Measurements from ENCODE around the gene GPR15LG. TPM values are rescaled to one million over a fixed set of nuclear protein-coding genes. Genes with fewer than 3 reads are reported as not detected.

GPR15LG gene
- total RNA-seq, 2 experiments from 2014 or later: not detected

DNA sequence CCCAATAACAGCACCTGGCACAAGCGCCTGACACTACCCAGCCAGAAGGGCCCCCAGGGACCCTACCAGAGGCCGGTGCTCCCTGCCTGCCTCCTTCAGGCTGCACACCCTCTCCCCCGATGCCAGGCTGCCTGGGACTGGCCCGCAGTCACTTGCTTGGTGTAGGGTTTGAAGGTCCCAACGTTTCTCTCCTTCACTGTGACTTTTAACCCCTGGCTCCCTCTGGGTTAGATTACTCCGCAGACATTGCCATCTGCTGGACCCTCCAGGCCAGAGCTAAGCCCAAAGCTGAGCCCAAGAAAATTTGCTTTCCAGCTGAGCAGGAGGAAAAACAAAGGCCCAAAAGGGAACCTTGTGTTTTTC is 27.6 kb downstream of the GPR15LG start:
- DNase-seq (no peak), ATAC-seq (no peak)
- H3K27ac Mint-ChIP-seq: no peak overlapping the region
- no peaks in the 10 kb centered on the region for H3K4me1 Mint-ChIP-seq
- H3K36me3 Mint-ChIP-seq: no peaks in the 10 kb centered on the region
- peaks cover 10% of the 10 kb centered on the region for H3K27me3 Mint-ChIP-seq
- no peak overlapping the region for H3K4me3 Mint-ChIP-seq
- CTCF ChIA-PET: interaction anchor here (1.5 to 3.9 kb wide), 2 partner anchors 52 to 54 kb away, joined by 3 to 33 read pairs; no protein-coding TSS in a partner anchor
- H3K9me3 Mint-ChIP-seq (ENCODE audit: low read depth): no peaks in the 10 kb centered on the region

DNA sequence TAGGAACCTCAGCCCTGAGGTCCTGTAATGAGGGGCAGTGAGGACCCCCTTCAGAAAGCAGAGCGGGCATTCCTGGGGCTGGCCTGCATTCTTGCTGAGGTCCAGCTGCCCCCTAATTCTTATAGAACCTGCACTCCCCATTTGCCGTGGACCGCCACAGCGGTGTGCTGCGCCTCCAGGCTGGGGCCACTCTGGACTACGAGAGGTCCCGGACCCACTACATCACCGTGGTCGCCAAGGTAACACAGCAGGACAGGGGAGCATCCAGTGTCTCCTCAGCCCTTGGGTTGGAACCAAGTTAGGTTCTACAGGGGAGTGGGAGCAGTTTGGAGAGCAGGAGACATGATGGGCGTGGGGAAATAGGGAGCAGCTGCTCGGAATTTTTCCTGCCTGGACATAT is 28.1 kb downstream of the GPR15LG start:
- Mint-ChIP-seq H3K9me3 (ENCODE audit: low read depth) (no peaks in the 10 kb centered on the region), H3K27me3 (peaks cover 7% of the 10 kb centered on the region), H3K36me3 (no peaks in the 10 kb centered on the region), H3K4me1 (no peaks in the 10 kb centered on the region), H3K4me3 (no peak overlapping the region), H3K27ac (no peak overlapping the region)
- CTCF ChIA-PET: interaction anchor here (1.5 to 3.9 kb wide), 2 partner anchors 53 to 55 kb away, joined by 3 to 33 read pairs; no protein-coding TSS in a partner anchor
- ATAC-seq (no peak), DNase-seq (no peak)

- Mint-ChIP-seq H3K9me3 (ENCODE audit: low read depth) (no peaks in the 10 kb centered on the region), H3K27ac (no peak overlapping the region), H3K36me3 (no peaks in the 10 kb centered on the region), H3K27me3 (peaks cover 7% of the 10 kb centered on the region), H3K4me3 (no peak overlapping the region), H3K4me1 (no peaks in the 10 kb centered on the region)
- ATAC-seq (no peak), DNase-seq (no peak)
- CTCF ChIA-PET: interaction anchor here (1.0 to 3.9 kb wide), 3 partner anchors 41 to 55 kb away, joined by 3 to 33 read pairs (median 3); no protein-coding TSS in a partner anchor
These were observed 28.7 kb downstream of the GPR15LG start for GRCh38 chr10:84202349-84202748.

DNA sequence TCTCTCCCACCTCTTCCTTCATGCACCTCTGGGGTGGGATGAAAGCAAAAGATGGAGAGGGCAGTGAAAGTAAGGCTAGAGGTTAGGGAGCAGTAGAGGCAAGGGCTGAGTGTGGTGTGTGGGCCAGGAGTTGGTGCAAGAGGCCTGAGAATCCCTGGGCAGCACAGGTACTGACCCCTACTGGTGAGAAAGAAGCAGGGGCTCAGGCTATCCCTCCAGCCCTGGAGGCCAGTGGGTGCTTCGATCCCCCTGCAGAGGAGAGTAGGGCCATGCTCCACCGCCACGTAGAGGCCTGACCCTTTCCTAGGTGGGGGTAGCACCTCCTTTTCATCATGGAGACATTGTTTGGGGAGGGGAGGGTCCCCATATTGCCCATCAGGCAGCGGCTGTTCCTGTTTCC is 30.5 kb downstream of the GPR15LG start:
- no peak for DNase-seq
- Mint-ChIP-seq H3K4me3 (no peak overlapping the region), H3K27ac (no peak overlapping the region), H3K36me3 (no peaks in the 10 kb centered on the region), H3K4me1 (no peaks in the 10 kb centered on the region), H3K27me3 (peaks cover 11% of the 10 kb centered on the region), H3K9me3 (ENCODE audit: low read depth) (no peaks in the 10 kb centered on the region)
- CTCF ChIA-PET: interaction anchor here (1.2 to 5.5 kb wide), 3 partner anchors 13 to 56 kb away, joined by 3 to 65 read pairs (median 4); no protein-coding TSS in a partner anchor
- no peak for ATAC-seq

GRCh38 chr10:84204610-84205009 is 31.0 kb downstream of the GPR15LG start:
- H3K36me3 Mint-ChIP-seq: no peaks in the 10 kb centered on the region
- CTCF ChIA-PET: interaction anchor here (0.8 to 5.5 kb wide), 9 partner anchors 9 to 63 kb away, joined by 3 to 65 read pairs (median 5); partner anchors contain the start of gene CDHR1
- no peak for DNase-seq
- H3K27ac Mint-ChIP-seq: no peak overlapping the region
- H3K9me3 Mint-ChIP-seq (ENCODE audit: low read depth): no peaks in the 10 kb centered on the region
- H3K4me1 Mint-ChIP-seq: no peaks in the 10 kb centered on the region
- H3K27me3 Mint-ChIP-seq: peaks cover 11% of the 10 kb centered on the region
- no peak overlapping the region for H3K4me3 Mint-ChIP-seq
- ATAC-seq: no peak

DNA sequence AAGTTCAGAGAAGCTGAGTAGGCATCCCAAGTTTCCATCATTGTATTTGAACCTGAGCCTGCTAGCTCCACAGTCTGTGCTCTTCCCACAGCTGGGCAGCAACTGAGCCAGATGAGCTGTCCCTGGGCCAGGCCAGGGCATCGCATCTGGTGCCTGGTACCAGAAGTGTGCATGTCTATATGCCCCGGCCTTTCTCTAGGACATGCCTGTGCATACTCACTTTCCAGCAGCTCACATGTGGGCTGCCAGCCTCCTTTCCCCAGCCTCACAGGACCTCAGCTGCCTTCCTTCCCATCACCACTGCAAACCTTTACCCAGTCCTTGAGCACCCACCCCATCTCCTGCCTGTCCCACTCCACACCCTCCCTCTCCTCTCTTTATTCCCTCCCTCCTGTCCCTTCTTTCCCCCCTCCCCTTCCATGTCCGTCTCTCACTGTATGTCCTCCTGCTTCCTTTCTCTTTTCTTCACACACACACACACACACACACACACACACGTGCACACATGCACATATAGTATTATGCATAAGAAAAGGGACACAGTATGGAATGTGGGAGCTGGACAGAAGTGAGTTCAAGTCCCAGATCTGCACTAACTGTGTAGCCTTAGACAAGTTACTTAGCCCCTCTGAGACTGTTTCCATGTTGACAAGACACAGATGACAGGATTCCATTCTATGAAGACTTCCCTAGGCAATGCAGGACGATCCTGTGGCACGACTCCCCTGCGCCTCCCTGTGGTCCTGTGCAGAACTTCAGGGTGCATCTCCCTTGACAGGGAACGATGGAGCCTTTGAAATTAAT is 31.6 kb downstream of the GPR15LG start:
- H3K36me3 Mint-ChIP-seq: no peaks in the 10 kb centered on the region

DNA sequence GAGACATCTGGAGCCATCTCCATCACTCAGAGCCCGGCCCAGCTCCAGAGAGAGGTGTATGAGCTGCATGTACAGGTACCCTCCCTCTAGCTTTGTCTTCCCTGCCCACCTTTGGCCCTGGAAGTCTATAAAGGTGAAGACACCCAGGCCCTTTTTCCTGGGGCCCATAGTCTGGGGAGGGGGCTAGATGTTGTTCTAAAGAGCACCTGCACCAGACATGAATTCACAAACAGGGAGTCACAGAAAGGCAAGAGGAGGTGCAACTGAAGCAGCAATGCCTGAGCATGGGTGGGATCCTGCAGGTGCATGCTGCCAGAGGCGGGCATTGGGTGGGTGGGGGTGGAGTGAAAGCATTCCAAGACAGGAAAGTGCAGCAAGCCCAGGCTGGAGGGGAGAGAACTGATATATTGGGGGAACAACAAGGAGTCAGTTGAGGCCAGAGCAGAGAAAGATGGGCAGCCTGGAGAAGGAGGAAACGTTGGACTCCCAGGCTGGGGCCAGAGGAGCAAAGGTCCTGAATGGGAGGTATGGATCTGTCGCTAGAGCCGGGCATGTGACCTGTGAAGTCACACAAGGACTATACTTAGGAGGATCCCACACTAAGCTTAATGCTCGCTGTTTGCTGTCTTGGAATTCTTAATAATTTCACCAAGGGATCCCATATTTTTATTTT is 32.4 kb downstream of the GPR15LG start:
- CTCF ChIA-PET: interaction anchor here (0.6 to 5.5 kb wide), 9 partner anchors 9 to 337 kb away, joined by 3 to 65 read pairs (median 5); partner anchors contain the start of gene CDHR1
- no peak overlapping the region for H3K4me3 Mint-ChIP-seq
- peaks cover 11% of the 10 kb centered on the region for H3K27me3 Mint-ChIP-seq

More for the DNA sequence above, 31.6 kb downstream of the GPR15LG start:
- Mint-ChIP-seq H3K27ac (no peak overlapping the region), H3K4me1 (no peaks in the 10 kb centered on the region), H3K9me3 (ENCODE audit: low read depth) (no peaks in the 10 kb centered on the region), H3K4me3 (no peak overlapping the region), H3K27me3 (peaks cover 11% of the 10 kb centered on the region)
- ATAC-seq (peak; percentile 88), DNase-seq (peak; percentile 79)
- CTCF ChIA-PET: interaction anchor here (0.6 to 5.5 kb wide), 11 partner anchors 10 to 337 kb away, joined by 3 to 65 read pairs (median 4); partner anchors contain the start of gene CDHR1

GRCh38 chr10:84208023-84208422 is 34.4 kb downstream of the GPR15LG start:
- DNase-seq (no peak), ATAC-seq (no peak)
- H3K4me3 Mint-ChIP-seq: no peak overlapping the region
- no peak overlapping the region for H3K27ac Mint-ChIP-seq
- no peaks in the 10 kb centered on the region for H3K36me3 Mint-ChIP-seq
- CTCF ChIA-PET: interaction anchor here (0.6 to 5.5 kb wide), 3 partner anchors 54 to 217 kb away, joined by 3 to 65 read pairs (median 4); no protein-coding TSS in a partner anchor
- no peaks in the 10 kb centered on the region for H3K4me1 Mint-ChIP-seq
- H3K9me3 Mint-ChIP-seq (ENCODE audit: low read depth): no peaks in the 10 kb centered on the region
- peaks cover 11% of the 10 kb centered on the region for H3K27me3 Mint-ChIP-seq

More for the DNA sequence above, 32.4 kb downstream of the GPR15LG start:
- no peak for DNase-seq
- Mint-ChIP-seq H3K4me1 (no peaks in the 10 kb centered on the region), H3K9me3 (ENCODE audit: low read depth) (no peaks in the 10 kb centered on the region), H3K36me3 (no peaks in the 10 kb centered on the region), H3K27ac (no peak overlapping the region)
- ATAC-seq: no peak

GRCh38 chr10:84211566-84211965 is 38.0 kb downstream of the GPR15LG start:
- no peak overlapping the region for H3K4me3 Mint-ChIP-seq
- ATAC-seq (no peak), DNase-seq (no peak)
- H3K4me1 Mint-ChIP-seq: no peaks in the 10 kb centered on the region
- peaks cover 11% of the 10 kb centered on the region for H3K27me3 Mint-ChIP-seq
- CTCF ChIA-PET: interaction anchor here (0.7 to 2.8 kb wide), 2 partner anchors 63 to 325 kb away, joined by 3 to 13 read pairs; no protein-coding TSS in a partner anchor
- no peaks in the 10 kb centered on the region for H3K9me3 Mint-ChIP-seq (ENCODE audit: low read depth)
- H3K36me3 Mint-ChIP-seq: no peaks in the 10 kb centered on the region
- no peak overlapping the region for H3K27ac Mint-ChIP-seq

DNA sequence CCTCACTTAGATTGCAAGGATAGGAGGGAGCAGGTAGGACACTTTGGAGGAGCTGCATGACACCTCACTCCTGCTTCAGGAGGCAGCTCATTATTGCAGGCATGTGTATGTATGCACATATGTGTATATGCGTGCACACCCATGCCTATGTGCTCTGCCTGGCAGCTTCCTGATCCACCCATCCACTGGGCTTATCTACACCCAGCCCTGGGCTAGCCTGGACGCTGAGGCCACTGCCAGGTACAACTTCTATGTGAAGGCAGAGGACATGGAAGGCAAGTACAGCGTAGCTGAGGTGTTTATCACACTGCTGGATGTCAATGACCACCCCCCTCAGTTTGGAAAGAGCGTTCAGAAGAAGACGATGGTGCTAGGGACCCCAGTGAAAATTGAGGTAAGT is 38.4 kb downstream of the GPR15LG start:
- CTCF ChIA-PET: interaction anchor here (0.7 to 2.8 kb wide), 2 partner anchors 64 to 325 kb away, joined by 3 to 13 read pairs; no protein-coding TSS in a partner anchor

DNA sequence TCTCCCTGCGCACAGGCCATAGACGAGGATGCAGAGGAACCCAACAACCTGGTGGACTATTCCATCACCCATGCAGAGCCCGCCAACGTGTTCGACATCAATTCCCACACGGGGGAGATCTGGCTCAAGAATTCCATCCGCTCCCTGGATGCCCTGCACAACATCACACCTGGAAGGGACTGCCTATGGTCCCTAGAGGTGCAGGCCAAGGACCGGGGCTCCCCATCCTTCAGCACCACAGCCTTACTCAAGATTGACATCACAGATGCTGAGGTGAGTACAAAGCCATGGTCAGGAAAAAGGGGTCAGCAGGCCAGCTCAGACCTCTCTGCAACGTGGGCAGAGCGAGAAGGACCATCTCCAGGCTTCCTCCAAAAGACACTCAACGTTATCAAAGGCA is 39.5 kb downstream of the GPR15LG start:
- ATAC-seq (no peak), DNase-seq (no peak)
- CTCF ChIA-PET: interaction anchor here (0.8 to 4.8 kb wide), 4 partner anchors 40 to 324 kb away, joined by 3 to 34 read pairs (median 10); partner anchors contain the start of gene GPR15LG
- Mint-ChIP-seq H3K4me1 (no peaks in the 10 kb centered on the region), H3K36me3 (no peaks in the 10 kb centered on the region), H3K27ac (no peak overlapping the region), H3K9me3 (ENCODE audit: low read depth) (no peaks in the 10 kb centered on the region), H3K4me3 (no peak overlapping the region), H3K27me3 (peaks cover 3% of the 10 kb centered on the region)

More for the DNA sequence above, 38.4 kb downstream of the GPR15LG start:
- DNase-seq (no peak), ATAC-seq (no peak)
- Mint-ChIP-seq H3K4me1 (no peaks in the 10 kb centered on the region), H3K4me3 (no peak overlapping the region), H3K27me3 (peaks cover 6% of the 10 kb centered on the region), H3K9me3 (ENCODE audit: low read depth) (no peaks in the 10 kb centered on the region), H3K27ac (no peak overlapping the region), H3K36me3 (no peaks in the 10 kb centered on the region)

- Mint-ChIP-seq H3K4me1 (no peaks in the 10 kb centered on the region), H3K27me3 (no peaks in the 10 kb centered on the region), H3K4me3 (peak overlapping the region; percentile 38), H3K9me3 (ENCODE audit: low read depth) (no peaks in the 10 kb centered on the region), H3K36me3 (no peaks in the 10 kb centered on the region), H3K27ac (no peak overlapping the region)
- peak; percentile 12 for ATAC-seq
- CTCF ChIA-PET: interaction anchor here (1.2 to 4.8 kb wide), 8 partner anchors 7 to 76 kb away, joined by 3 to 34 read pairs (median 6); partner anchors contain the start of genes GPR15LG and LRIT2
- DNase-seq: no peak
These were observed 40.5 kb downstream of the GPR15LG start for GRCh38 chr10:84214046-84214572.
